H9 (cell line): ENCODE data around the gene MBD5. TPM values are rescaled to one million over a fixed set of nuclear protein-coding genes. Genes with fewer than 3 reads are reported as not detected.

Source experiments
- DNase-seq: peaks from one replicate; pipeline ENCODE4 v3.0.0-alpha.2; 2017
- H2AFZ ChIP-seq: one replicate; pipeline ENCODE4 v1.6.1; 2013; ENCODE audit warnings: mild to moderate bottlenecking, low read length, control low read depth, moderate library complexity
- H2AK5ac ChIP-seq: 2 replicates; pipeline ENCODE4 v1.6.1; 2013; ENCODE audit warnings: low read length, control low read depth, mixed read lengths; ENCODE audit not compliant: insufficient read length
- H2BK120ac ChIP-seq: one replicate; pipeline ENCODE4 v1.6.1; 2013; ENCODE audit warnings: low read depth, mild to moderate bottlenecking, low read length, control low read depth, inconsistent platforms; ENCODE audit not compliant: poor library complexity, severe bottlenecking
- H2BK12ac ChIP-seq: 2 replicates; pipeline ENCODE4 v1.6.1; 2013; ENCODE audit warnings: low read length, control low read depth, mixed read lengths, low read depth; ENCODE audit not compliant: insufficient read length
- H2BK15ac ChIP-seq: 2 replicates; pipeline ENCODE4 v1.6.1; 2013; ENCODE audit warnings: low read depth, low read length, control low read depth
- H2BK20ac ChIP-seq: one replicate; pipeline ENCODE4 v1.6.1; 2013; ENCODE audit warnings: low read depth, mild to moderate bottlenecking, low read length, control low read depth, inconsistent platforms; ENCODE audit not compliant: poor library complexity, severe bottlenecking
- H2BK5ac ChIP-seq: 2 replicates; pipeline ENCODE4 v1.6.1; 2013; ENCODE audit warnings: low read length, control low read depth, mixed read lengths; ENCODE audit not compliant: insufficient read length
- H3K14ac ChIP-seq: 2 replicates; pipeline ENCODE4 v1.6.1; 2013; ENCODE audit warnings: low read length, control low read depth; ENCODE audit not compliant: insufficient read depth
- H3K18ac ChIP-seq: 2 replicates; pipeline ENCODE4 v1.6.1; 2013; ENCODE audit warnings: low read depth, mild to moderate bottlenecking, mixed read lengths, low read length, control low read depth; ENCODE audit not compliant: insufficient read length
- H3K23ac ChIP-seq: 2 replicates; pipeline ENCODE4 v1.6.1; 2013; ENCODE audit warnings: low read length, control low read depth, mixed read lengths, low read depth; ENCODE audit not compliant: insufficient read length
- H3K23me2 ChIP-seq: 2 replicates; pipeline ENCODE4 v1.6.1; 2013; ENCODE audit warnings: low read depth, mild to moderate bottlenecking, mixed read lengths, low read length, control low read depth; ENCODE audit not compliant: insufficient read length, poor library complexity, severe bottlenecking
- H3K27ac ChIP-seq: 2 replicates; pipeline ENCODE4 v1.5.1; 2013; ENCODE audit warnings: low read length, control low read depth, mixed read lengths, low read depth; ENCODE audit not compliant: insufficient read length
- H3K27me3 ChIP-seq: 2 replicates; pipeline ENCODE4 v1.6.1; 2013; ENCODE audit warnings: low read length, control low read depth, inconsistent platforms; ENCODE audit not compliant: insufficient read depth
- H3K4ac ChIP-seq: 2 replicates; pipeline ENCODE4 v1.6.1; 2013; ENCODE audit warnings: low read depth, mild to moderate bottlenecking, control low read depth, inconsistent platforms, low read length, moderate library complexity
- H3K4me1 ChIP-seq: 2 replicates; pipeline ENCODE4 v1.6.1; 2013; ENCODE audit warnings: low read length, control low read depth, inconsistent platforms; ENCODE audit not compliant: insufficient read depth
- H3K4me2 ChIP-seq: 2 replicates; pipeline ENCODE4 v1.6.1; 2013; ENCODE audit warnings: low read length, control low read depth, mixed read lengths; ENCODE audit not compliant: insufficient read length, insufficient read depth
- H3K56ac ChIP-seq: 2 replicates; pipeline ENCODE4 v1.6.1; 2013; ENCODE audit warnings: low read depth, mild to moderate bottlenecking, mixed read lengths, low read length, control low read depth; ENCODE audit not compliant: insufficient read length
- H3K79me1 ChIP-seq: 2 replicates; pipeline ENCODE4 v1.6.1; 2013; ENCODE audit warnings: low read depth, mild to moderate bottlenecking, moderate library complexity, low read length, control low read depth, inconsistent platforms; ENCODE audit not compliant: insufficient read depth, poor library complexity, severe bottlenecking
- H3K79me2 ChIP-seq: 2 replicates; pipeline ENCODE4 v1.6.1; 2013; ENCODE audit warnings: low read length, control low read depth, inconsistent platforms; ENCODE audit not compliant: insufficient read depth
- H3K9ac ChIP-seq: 2 replicates; pipeline ENCODE4 v1.6.1; 2013; ENCODE audit warnings: low read length, control low read depth, mixed read lengths; ENCODE audit not compliant: insufficient read length; ENCODE audit errors: extremely low read depth
- H3K9me3 ChIP-seq: one replicate; pipeline ENCODE4 v1.6.1; 2013; ENCODE audit warnings: low read depth, low read length, inconsistent platforms; ENCODE audit not compliant: control insufficient read depth
- H3T11ph ChIP-seq: one replicate; pipeline ENCODE4 v1.6.1; 2013; ENCODE audit warnings: mild to moderate bottlenecking, low read length, control low read depth, inconsistent platforms
- H4K20me1 ChIP-seq: one replicate; pipeline ENCODE4 v1.6.1; 2013; ENCODE audit not compliant: control insufficient read depth, insufficient read length, insufficient read depth
- H4K5ac ChIP-seq: 2 replicates; pipeline ENCODE4 v1.6.1; 2013; ENCODE audit warnings: low read depth, mild to moderate bottlenecking, mixed read lengths, low read length, control low read depth; ENCODE audit not compliant: insufficient read length
- H4K8ac ChIP-seq: replicated peaks from 2 replicates; pipeline ENCODE4 v1.6.1; 2013; ENCODE audit warnings: low read length, control low read depth, mixed read lengths, low read depth; ENCODE audit not compliant: insufficient read length
- H4K91ac ChIP-seq: 2 replicates; pipeline ENCODE4 v1.6.1; 2013; ENCODE audit warnings: low read depth, mild to moderate bottlenecking, moderate library complexity, mixed read lengths, low read length, control low read depth; ENCODE audit not compliant: insufficient read length
- H3K27ac Mint-ChIP-seq, 3 experiments: 2 replicates in 2 of 3; 3 replicates in 1 of 3; pipeline ENCODE4 v1.8.0; 2020 to 2021; ENCODE audit warnings: mixed read lengths in 3 of 3, mild to moderate bottlenecking in 1 of 3, moderate library complexity in 1 of 3
- H3K27me3 Mint-ChIP-seq: 2 replicates; pipeline ENCODE4 v1.8.0; 2021; ENCODE audit warnings: low read depth, mild to moderate bottlenecking, moderate library complexity, mixed read lengths
- H3K36me3 Mint-ChIP-seq, 3 experiments: 2 replicates in 2 of 3; 3 replicates in 1 of 3; pipeline ENCODE4 v1.8.0; 2020 to 2021; ENCODE audit warnings: low read depth in 3 of 3, mixed read lengths in 3 of 3; ENCODE audit not compliant: insufficient read depth in 1 of 3
- H3K4me1 Mint-ChIP-seq, 2 experiments: 2 replicates each; pipeline ENCODE4 v1.8.0; 2020; ENCODE audit warnings: mixed read lengths in 2 of 2
- H3K4me3 Mint-ChIP-seq, 2 experiments: 2 replicates in 1 of 2; 3 replicates in 1 of 2; pipeline ENCODE4 v1.8.0; 2020 to 2021; ENCODE audit warnings: mild to moderate bottlenecking in 2 of 2, mixed read lengths in 2 of 2, moderate library complexity in 1 of 2
- H3K9me3 Mint-ChIP-seq, 2 experiments: 2 replicates in 1 of 2; 3 replicates in 1 of 2; pipeline ENCODE4 v1.8.0; 2020; ENCODE audit warnings: mild to moderate bottlenecking in 2 of 2, mixed read lengths in 2 of 2, moderate library complexity in 1 of 2
- CTCF ChIP-seq: fragments of 200-600 bp; sonication (generic); conservative IDR thresholded peaks from 3 replicates; pipeline ENCODE4 v1.8.0; 2021; ENCODE audit warnings: antibody characterized with exemption, mild to moderate bottlenecking
- WGBS: extraction: QIAGEN DNeasy Blood & Tissue Kit; methylation state at CpG from one replicate; pipeline ENCODE4 v1.1.7; 2013; ENCODE audit warnings: missing lambda C conversion rate, low lambda C conversion rate, mixed read lengths; ENCODE audit not compliant: insufficient read length; ENCODE audit errors: extremely low coverage; 5-methylcytosine and 5-hydroxymethylcytosine counted together
- total RNA-seq: library from RNA; stranded (reverse); gene quantifications from 2 replicates; pipeline ENCODE4 v1.2.1, GENCODE V29; 2021

MBD5 gene
- total RNA-seq, 1 experiment from 2014 or later, result 23.1 TPM

GRCh38 chr2:148021886-148022285, 995 bp downstream of the MBD5 start:
- Histone ChIP-seq H2BK120ac (no peak overlapping the region), H3K79me2 (peaks cover 38% of the 10 kb centered on the region; the same call in 1 of the 2 replicates), H2BK5ac (no peak overlapping the region), H4K5ac (no peak overlapping the region), H3K23me2 (peaks cover 12% of the 10 kb centered on the region), H3K9me3 (no peaks in the 10 kb centered on the region), H3K56ac (no peak overlapping the region), H2BK12ac (no peak overlapping the region), H2AK5ac (no peak overlapping the region), H3K4ac (no peak overlapping the region), H3K27me3 (no peaks in the 10 kb centered on the region), H2BK20ac (no peak overlapping the region), H4K8ac (no peak overlapping the region), H3K27ac (no peak overlapping the region), H3K79me1 (peaks cover 3% of the 10 kb centered on the region), H3K18ac (no peak overlapping the region), H3K23ac (no peak overlapping the region), H3K14ac (no peak overlapping the region), H3K4me2 (peak overlapping the region; percentile 81), H4K91ac (no peak overlapping the region), H4K20me1 (no peaks in the 10 kb centered on the region), H2AFZ (no peak overlapping the region), H3K4me1 (no peaks in the 10 kb centered on the region), H3T11ph (no peak overlapping the region), H3K9ac (peak overlapping the region; percentile 53), H2BK15ac (no peak overlapping the region)
- DNase-seq, result no peak
- Mint-ChIP-seq H3K27me3 (no peaks in the 10 kb centered on the region), H3K4me1 (peaks cover 28 to 35% of the 10 kb centered on the region in 2 experiments), H3K9me3 (no peaks in the 10 kb centered on the region), H3K27ac (peak overlapping the region; percentile 96 to 99 (median 99); a peak in 6 of 7 replicates), H3K36me3 (peaks cover 0 to under 1% (median under 1%) of the 10 kb centered on the region in 3 experiments; a peak in 2 of 7 replicates), H3K4me3 (peak overlapping the region; percentile 98 to 100)
- TF ChIP-seq CTCF, result no peak
- no CpG with 5 or more reads among the region's 3 CpGs for WGBS
